IMR-90 (cell line): ENCODE data around the gene KIF5C. TPM values are rescaled to one million over a fixed set of nuclear protein-coding genes. Genes with fewer than 3 reads are reported as not detected.

Experiments
- ATAC-seq: fragments of 200-7000 bp; cut with Tn5 transposase; 2 replicates; pipeline ENCODE4 v1.9.1; 2020; ENCODE audit warnings: low read depth, mild to moderate bottlenecking, moderate library complexity
- BruUV-seq: library from RNA; stranded (reverse); fragments of 400-500 nt; replicated peaks from 2 replicates; lab custom pipeline; 2021; lab: Mats Ljungman, UMichigan
- CTCF ChIA-PET: fragments of 300-600 bp; formaldehyde crosslinking; extraction: SDS; loops from one replicate; lab custom pipeline; 2021; ENCODE audit warnings: antibody characterized with exemption; lab: Yijun Ruan, JAX
- POLR2A ChIA-PET: fragments of 300-600 bp; sonication (Branson Sonifier 250); formaldehyde crosslinking; loops from one replicate; lab custom pipeline; 2022; ENCODE audit warnings: antibody characterized with exemption; ENCODE audit not compliant: unreplicated experiment; lab: Charles Lee
- DNase-seq: peaks from one replicate; pipeline ENCODE4 v3.0.0; 2013
- H2AFZ ChIP-seq: replicated peaks from 2 replicates; pipeline ENCODE3; 2013; ENCODE audit warnings: low read length, mild to moderate bottlenecking; ENCODE audit not compliant: poor library complexity
- H2AK5ac ChIP-seq: 2 replicates; pipeline ENCODE4 v1.6.1; 2013; ENCODE audit warnings: low read depth, low read length, inconsistent platforms
- H2AK9ac ChIP-seq: replicated peaks from 2 replicates; pipeline ENCODE3; 2013; ENCODE audit warnings: mild to moderate bottlenecking, low read depth, low read length, moderate library complexity; ENCODE audit not compliant: poor library complexity
- H2BK120ac ChIP-seq: 2 replicates; pipeline ENCODE4 v1.6.1; 2013; ENCODE audit warnings: low read depth, low read length, inconsistent platforms
- H2BK15ac ChIP-seq: 3 replicates; pipeline ENCODE4 v1.6.1; 2013; ENCODE audit warnings: low read depth, low read length, inconsistent platforms
- H2BK20ac ChIP-seq: 2 replicates; pipeline ENCODE4 v1.6.1; 2013; ENCODE audit warnings: low read depth, mild to moderate bottlenecking, inconsistent platforms, low read length, moderate library complexity
- H2BK5ac ChIP-seq: 2 replicates; pipeline ENCODE4 v1.6.1; 2013; ENCODE audit warnings: mild to moderate bottlenecking, low read depth, low read length, inconsistent platforms; ENCODE audit not compliant: poor library complexity, severe bottlenecking
- H3K14ac ChIP-seq: replicated peaks from 2 replicates; pipeline ENCODE4 v1.6.1; 2013; ENCODE audit warnings: low read depth, low read length, inconsistent platforms
- H3K18ac ChIP-seq: 2 replicates; pipeline ENCODE4 v1.6.1; 2013; ENCODE audit warnings: low read depth, low read length, control low read depth
- H3K23ac ChIP-seq: 2 replicates; pipeline ENCODE4 v1.6.1; 2013; ENCODE audit warnings: low read depth, low read length, inconsistent platforms
- H3K27ac ChIP-seq: 2 replicates; pipeline ENCODE4 v1.5.1; 2013; ENCODE audit warnings: mild to moderate bottlenecking, control low read depth, low read length; ENCODE audit not compliant: insufficient read depth
- H3K27me3 ChIP-seq: 2 replicates; pipeline ENCODE4 v1.6.1; 2013; ENCODE audit warnings: low read length; ENCODE audit not compliant: control insufficient read depth, insufficient read depth
- H3K36me3 ChIP-seq: 2 replicates; pipeline ENCODE4 v1.6.1; 2013; ENCODE audit warnings: low read length, mixed read lengths; ENCODE audit not compliant: control insufficient read depth, insufficient read depth
- H3K4ac ChIP-seq: 2 replicates; pipeline ENCODE4 v1.6.1; 2013; ENCODE audit warnings: low read depth, low read length, inconsistent platforms
- H3K4me1 ChIP-seq: 2 replicates; pipeline ENCODE4 v1.6.1; 2013; ENCODE audit warnings: low read length, mixed read lengths; ENCODE audit not compliant: control insufficient read depth, insufficient read depth
- H3K4me2 ChIP-seq: 2 replicates; pipeline ENCODE4 v1.6.1; 2013; ENCODE audit warnings: low read depth, mild to moderate bottlenecking, control low read depth, low read length, moderate library complexity
- H3K4me3 ChIP-seq: 2 replicates; pipeline ENCODE4 v1.5.1; 2013; ENCODE audit warnings: low read depth, mild to moderate bottlenecking, control low read depth, low read length, moderate library complexity; ENCODE audit not compliant: insufficient read depth
- H3K56ac ChIP-seq: 2 replicates; pipeline ENCODE4 v1.6.1; 2013; ENCODE audit warnings: low read length, inconsistent platforms; ENCODE audit not compliant: insufficient read depth; ENCODE audit errors: extremely low read depth
- H3K79me1 ChIP-seq, 2 experiments: 2 replicates each; pipeline ENCODE4 v1.6.1; 2013; ENCODE audit warnings: low read length in 2 of 2, inconsistent platforms in 1 of 2, low read depth in 1 of 2
- H3K9ac ChIP-seq: 2 replicates; pipeline ENCODE4 v1.6.1; 2013; ENCODE audit warnings: low read depth, low read length, control low read depth
- H3K9me1 ChIP-seq: 2 replicates; pipeline ENCODE4 v1.6.1; 2013; ENCODE audit warnings: low read length, inconsistent platforms; ENCODE audit not compliant: insufficient read depth
- H3K9me3 ChIP-seq: 2 replicates; pipeline ENCODE4 v1.6.1; 2013; ENCODE audit warnings: low read length; ENCODE audit not compliant: control insufficient read depth, insufficient read depth
- H4K20me1 ChIP-seq: 2 replicates; pipeline ENCODE4 v1.6.1; 2013; ENCODE audit warnings: low read length, inconsistent platforms; ENCODE audit not compliant: insufficient read depth
- H4K5ac ChIP-seq: 2 replicates; pipeline ENCODE4 v1.6.1; 2013; ENCODE audit warnings: mild to moderate bottlenecking, low read depth, low read length, control low read depth
- H4K8ac ChIP-seq, 2 experiments: 2 replicates each; pipeline ENCODE4 v1.6.1; 2013; ENCODE audit warnings: low read depth in 2 of 2, low read length in 2 of 2, control low read depth in 1 of 2, inconsistent platforms in 1 of 2
- H4K91ac ChIP-seq: 2 replicates; pipeline ENCODE4 v1.6.1; 2013; ENCODE audit warnings: low read depth, low read length, inconsistent platforms; ENCODE audit not compliant: insufficient read depth
- BHLHE40 ChIP-seq: fragments of 150-350 bp; IDR thresholded peaks from 2 replicates; pipeline ENCODE4 v1.6.1; 2016; ENCODE audit warnings: mild to moderate bottlenecking, low read depth, low read length
- CEBPB ChIP-seq: IDR thresholded peaks from 2 replicates; pipeline ENCODE4 v1.6.1; 2012; ENCODE audit warnings: low read depth, low read length, improper control_type of control experiment
- CHD1 ChIP-seq: IDR thresholded peaks from 2 replicates; pipeline ENCODE4 v1.6.1; 2012; ENCODE audit warnings: low read depth, low read length, improper control_type of control experiment
- FOS ChIP-seq: fragments of 150-350 bp; IDR thresholded peaks from 2 replicates; pipeline ENCODE4 v1.6.1; 2016; ENCODE audit warnings: low read depth, low read length
- MAFK ChIP-seq: IDR thresholded peaks from 2 replicates; pipeline ENCODE4 v1.6.1; 2012; ENCODE audit warnings: low read depth, low read length, improper control_type of control experiment
- MAZ ChIP-seq: IDR thresholded peaks from 2 replicates; pipeline ENCODE4 v1.6.1; 2012; ENCODE audit warnings: low read depth, mild to moderate bottlenecking, low read length, improper control_type of control experiment, moderate library complexity, borderline replicate concordance
- MXI1 ChIP-seq: IDR thresholded peaks from 2 replicates; pipeline ENCODE4 v1.6.1; 2012; ENCODE audit warnings: low read depth, mild to moderate bottlenecking, low read length, moderate library complexity, borderline replicate concordance
- NFE2L2 ChIP-seq: fragments of 150-350 bp; IDR thresholded peaks from 2 replicates; pipeline ENCODE4 v1.6.1; 2016; ENCODE audit warnings: low read depth, mild to moderate bottlenecking, low read length
- POLR2A ChIP-seq: IDR thresholded peaks from 2 replicates; pipeline ENCODE4 v1.6.1; 2012; ENCODE audit warnings: mild to moderate bottlenecking, low read depth, low read length
- RAD21 ChIP-seq: IDR thresholded peaks from 2 replicates; pipeline ENCODE4 v1.6.1; 2012; ENCODE audit warnings: low read length, improper control_type of control experiment
- RCOR1 ChIP-seq: IDR thresholded peaks from 2 replicates; pipeline ENCODE4 v1.6.1; 2012; ENCODE audit warnings: mild to moderate bottlenecking, low read length, improper control_type of control experiment; ENCODE audit not compliant: insufficient replicate concordance
- RFX5 ChIP-seq: IDR thresholded peaks from 2 replicates; pipeline ENCODE4 v1.8.0; 2012; ENCODE audit warnings: low read depth, mild to moderate bottlenecking, low read length, moderate library complexity
- WGBS, 2 experiments: methylation state at CpG; one replicate each; pipeline versions ENCODE4 v1.1.5 to v1.1.7; 2013; ENCODE audit warnings: missing lambda C conversion rate in 2 of 2; ENCODE audit not compliant: insufficient read length in 1 of 2; ENCODE audit errors: extremely low coverage in 2 of 2; 5-methylcytosine and 5-hydroxymethylcytosine counted together
- dilution Hi-C: fragments of 300-500 bp; cut with HindIII; formaldehyde crosslinking; loops from one replicate; pipeline ENCODE4 v1.14.3; 2018; ENCODE audit warnings: low sequenced_read_pairs; ENCODE audit not compliant: unreplicated experiment
- in situ Hi-C: fragments of 300-500 bp; cut with MboI; formaldehyde crosslinking; loops from 3 replicates; pipeline ENCODE4 v1.14.3; 2019; ENCODE audit warnings: low sequenced_read_pairs, inconsistent platforms, mixed read lengths
- intact Hi-C: fragments of 100-400 bp; cut with micrococcal nuclease; formaldehyde crosslinking; loops from 2 replicates; pipeline ENCODE4 v1.10.0; 2022
- polyA plus RNA-seq, 3 experiments: library from polyadenylated mRNA; depleted of rRNA; stranded (reverse); fragments of >200 nt; gene quantifications; 2 replicates each; pipeline ENCODE4 v1.2.3, GENCODE V29; 2012; ENCODE audit warnings: low replicate concordance in 1 of 3
- total RNA-seq: library from RNA; depleted of rRNA; stranded (reverse); fragments of >200 nt; gene quantifications from 2 replicates; pipeline ENCODE4 v1.2.3, GENCODE V29; 2012
- TF ChIP-seq, protein P1 (sequence below): conservative IDR thresholded peaks from 2 replicates; pipeline ENCODE4 v1.5.1; 2012; ENCODE audit warnings: mild to moderate bottlenecking, low read depth, low read length, improper control_type of control experiment
- TF ChIP-seq, protein P2 (sequence below): fragments of 150-350 bp; IDR thresholded peaks from 2 replicates; pipeline ENCODE4 v1.6.1; 2016; ENCODE audit warnings: low read depth, mild to moderate bottlenecking, low read length, moderate library complexity, borderline replicate concordance

The KIF5C gene
- total and polyA plus RNA-seq, 2 of the 4 experiments (the other 2 are of a cell fraction), result 0.10 to 0.18 TPM

DNA sequence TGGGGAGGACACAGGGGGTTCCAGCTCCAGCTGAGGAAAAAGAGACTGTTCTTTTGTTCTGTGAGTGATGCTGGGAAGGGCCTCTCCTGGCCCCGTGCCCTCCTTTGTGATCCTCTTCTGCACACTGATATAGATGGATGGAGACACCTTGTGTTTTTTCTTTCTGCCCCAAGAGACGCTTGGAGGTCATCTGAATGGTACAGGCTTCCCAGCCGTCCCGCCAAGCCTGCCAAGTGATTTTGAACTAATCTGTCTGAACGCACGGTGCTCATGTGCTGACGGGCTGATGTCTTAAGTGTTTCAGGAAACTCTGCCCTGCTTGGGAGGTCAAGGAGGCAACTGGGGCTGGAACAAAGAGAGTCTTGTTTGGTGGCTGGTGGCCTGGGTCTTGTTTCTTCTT is 57.5 kb downstream of the KIF5C start:
- intact Hi-C loops, result no loop called here
- WGBS, 2 experiments, result no CpG with 5 or more reads among the region's 7 CpGs

More for the DNA sequence above, 57.5 kb downstream of the KIF5C start:
- H3K4ac ChIP-seq, result no peak overlapping the region
- H3K18ac ChIP-seq, result no peak overlapping the region
- H2BK5ac ChIP-seq, result no peak overlapping the region
- no peak overlapping the region for H3K14ac ChIP-seq
- BruUV-seq, result no TSS peak
- no peak overlapping the region for H3K9ac ChIP-seq
- no peak overlapping the region for H3K27ac ChIP-seq
- H2BK120ac ChIP-seq, result no peak overlapping the region
- ChIA-PET CTCF (no interaction called here), POLR2A (no interaction called here)
- H3K4me2 ChIP-seq, result no peak overlapping the region
- H2AK9ac ChIP-seq, result no peak overlapping the region
- no peak overlapping the region for H4K91ac ChIP-seq
- H2AK5ac ChIP-seq, result no peak overlapping the region
- no peaks in the 10 kb centered on the region for H3K79me1 ChIP-seq
- no peaks in the 10 kb centered on the region; the same call in 1 of the 2 replicates for H3K27me3 ChIP-seq
- no peaks in the 10 kb centered on the region for H4K20me1 ChIP-seq
- no peak overlapping the region for H2BK20ac ChIP-seq
- H3K36me3 ChIP-seq, result no peaks in the 10 kb centered on the region
- H3K9me1 ChIP-seq, result no peaks in the 10 kb centered on the region
- no peak for DNase-seq
- H2AFZ ChIP-seq, result peak overlapping the region; percentile 46
- no peak overlapping the region for H4K8ac ChIP-seq
- dilution Hi-C loops, result no loop called here
- no peak for ATAC-seq
- H3K23ac ChIP-seq, result no peak overlapping the region
- no peak overlapping the region for H4K5ac ChIP-seq
- H3K4me1 ChIP-seq, result no peaks in the 10 kb centered on the region
- no peak overlapping the region for H3K4me3 ChIP-seq
- H2BK15ac ChIP-seq, result no peak overlapping the region
- no peaks in the 10 kb centered on the region for H3K9me3 ChIP-seq
- no peak for TF ChIP-seq RFX5
- no peak for TF ChIP-seq FOS
- no peak for TF ChIP-seq CEBPB
- TF ChIP-seq POLR2A, result no peak
- TF ChIP-seq, protein P1, sequence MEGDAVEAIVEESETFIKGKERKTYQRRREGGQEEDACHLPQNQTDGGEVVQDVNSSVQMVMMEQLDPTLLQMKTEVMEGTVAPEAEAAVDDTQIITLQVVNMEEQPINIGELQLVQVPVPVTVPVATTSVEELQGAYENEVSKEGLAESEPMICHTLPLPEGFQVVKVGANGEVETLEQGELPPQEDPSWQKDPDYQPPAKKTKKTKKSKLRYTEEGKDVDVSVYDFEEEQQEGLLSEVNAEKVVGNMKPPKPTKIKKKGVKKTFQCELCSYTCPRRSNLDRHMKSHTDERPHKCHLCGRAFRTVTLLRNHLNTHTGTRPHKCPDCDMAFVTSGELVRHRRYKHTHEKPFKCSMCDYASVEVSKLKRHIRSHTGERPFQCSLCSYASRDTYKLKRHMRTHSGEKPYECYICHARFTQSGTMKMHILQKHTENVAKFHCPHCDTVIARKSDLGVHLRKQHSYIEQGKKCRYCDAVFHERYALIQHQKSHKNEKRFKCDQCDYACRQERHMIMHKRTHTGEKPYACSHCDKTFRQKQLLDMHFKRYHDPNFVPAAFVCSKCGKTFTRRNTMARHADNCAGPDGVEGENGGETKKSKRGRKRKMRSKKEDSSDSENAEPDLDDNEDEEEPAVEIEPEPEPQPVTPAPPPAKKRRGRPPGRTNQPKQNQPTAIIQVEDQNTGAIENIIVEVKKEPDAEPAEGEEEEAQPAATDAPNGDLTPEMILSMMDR, result no peak
- TF ChIP-seq, protein P2, sequence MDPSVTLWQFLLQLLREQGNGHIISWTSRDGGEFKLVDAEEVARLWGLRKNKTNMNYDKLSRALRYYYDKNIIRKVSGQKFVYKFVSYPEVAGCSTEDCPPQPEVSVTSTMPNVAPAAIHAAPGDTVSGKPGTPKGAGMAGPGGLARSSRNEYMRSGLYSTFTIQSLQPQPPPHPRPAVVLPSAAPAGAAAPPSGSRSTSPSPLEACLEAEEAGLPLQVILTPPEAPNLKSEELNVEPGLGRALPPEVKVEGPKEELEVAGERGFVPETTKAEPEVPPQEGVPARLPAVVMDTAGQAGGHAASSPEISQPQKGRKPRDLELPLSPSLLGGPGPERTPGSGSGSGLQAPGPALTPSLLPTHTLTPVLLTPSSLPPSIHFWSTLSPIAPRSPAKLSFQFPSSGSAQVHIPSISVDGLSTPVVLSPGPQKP, result no peak
- no peak for TF ChIP-seq BHLHE40
- TF ChIP-seq NFE2L2, result no peak
- no peak for TF ChIP-seq MAFK
- TF ChIP-seq RAD21, result no peak
- TF ChIP-seq MXI1, result no peak
- TF ChIP-seq MAZ, result no peak
- no peak for TF ChIP-seq RCOR1
- no peak for TF ChIP-seq CHD1
- H3K56ac ChIP-seq, result no peak overlapping the region
- in situ Hi-C loops, result no loop called here
